CD4-positive, alpha-beta T cell treated with Interleukin-15 for 4 hours (primary cell): ENCODE results near the gene SKI.
"Not testable (repeated sequence)": the region's sequence is repeated elsewhere in the genome, so short reads cannot be mapped to it uniquely, and the experiment has no call there.

Experiments
- DNase-seq: peaks from one replicate; pipeline ENCODE4 v3.0.0-alpha.2; 2020; ENCODE audit warnings: low spot score

The SKI gene

GRCh38 chr1:2323451-2323974 lies 95.4 kb downstream of the SKI start:
- DNase-seq, result no peak

DNA sequence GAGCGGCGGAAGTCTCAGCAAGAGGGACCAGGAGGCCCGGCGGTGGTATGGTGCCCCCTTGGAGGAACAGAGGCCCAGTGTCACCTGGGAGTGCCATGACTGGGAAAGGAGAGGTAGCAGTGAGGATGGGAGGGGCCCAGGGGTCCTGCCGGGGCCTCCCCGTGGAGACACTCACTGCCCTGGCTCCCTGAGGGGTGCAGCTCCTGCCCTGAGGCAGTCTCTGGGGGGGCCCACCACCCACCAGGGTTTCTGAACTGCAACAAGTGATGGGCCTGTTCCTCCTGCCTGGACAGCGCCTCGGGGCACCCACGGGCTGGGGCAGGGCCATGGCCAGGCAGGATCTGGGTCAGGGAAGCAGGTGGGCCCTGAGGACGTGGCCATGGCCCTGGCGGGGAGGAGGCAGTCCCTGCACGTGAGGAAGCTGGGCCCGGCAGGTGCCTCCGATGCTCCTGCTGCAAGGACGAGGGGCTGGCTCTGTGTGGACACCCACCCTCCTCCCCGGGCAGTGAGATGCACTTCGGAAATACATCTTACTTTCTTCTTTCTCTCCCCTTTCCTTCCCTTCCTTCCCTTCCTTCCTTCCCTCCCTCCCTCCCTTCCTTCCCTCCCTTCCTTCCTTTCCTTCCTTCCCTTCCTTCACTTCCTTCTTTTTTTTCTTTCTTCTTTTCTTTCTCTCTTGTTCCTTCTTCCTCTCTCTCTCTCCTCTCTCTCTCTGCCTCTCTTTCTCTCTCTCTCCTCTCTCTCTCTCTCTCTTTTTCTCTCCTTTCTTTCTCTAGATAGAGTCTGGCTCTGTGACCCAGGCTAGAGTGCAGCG lies 96.6 kb downstream of the SKI start:
- no peak for DNase-seq

DNA sequence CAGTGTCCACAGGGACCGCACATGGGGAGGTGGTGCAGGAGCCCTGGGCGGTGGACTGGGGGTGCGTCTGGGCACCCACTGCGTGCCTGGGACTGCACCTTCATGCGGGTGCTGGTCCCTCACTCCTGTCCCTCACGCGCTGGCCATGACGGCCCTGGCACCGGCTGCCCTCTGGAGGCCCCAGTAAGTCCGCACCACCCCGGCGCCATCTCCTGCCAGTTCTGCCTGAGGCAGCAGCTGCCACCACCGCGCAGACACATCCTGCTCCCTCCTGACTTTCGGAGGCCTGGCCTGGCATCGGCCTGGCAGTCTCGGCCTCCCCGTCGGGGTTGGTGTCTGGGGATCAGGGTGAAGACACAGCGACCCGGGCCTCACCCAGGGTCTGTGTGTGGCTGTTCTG lies 98.4 kb downstream of the SKI start:
- no peak for DNase-seq

DNA sequence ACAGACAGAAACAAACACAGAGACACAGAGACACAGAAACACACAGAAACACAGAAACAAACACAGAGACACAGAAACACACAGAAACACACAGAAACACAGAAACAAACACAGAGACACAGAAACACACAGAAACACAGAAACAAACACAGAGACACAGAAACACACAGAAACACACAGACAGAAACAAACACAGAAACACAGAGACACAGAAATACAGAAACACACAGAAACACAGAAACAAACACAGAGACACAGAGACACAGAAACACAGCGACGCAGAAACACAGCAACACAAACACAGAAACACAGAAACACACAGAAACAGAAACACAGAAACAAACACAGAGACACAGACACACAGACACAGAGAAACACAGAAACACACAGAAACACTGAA lies 99.0 kb downstream of the SKI start:
- DNase-seq, result not testable (repeated sequence)

- no peak for DNase-seq
Observed at GRCh38 chr1:2327841-2328240, 99.7 kb downstream of the SKI start.

DNA sequence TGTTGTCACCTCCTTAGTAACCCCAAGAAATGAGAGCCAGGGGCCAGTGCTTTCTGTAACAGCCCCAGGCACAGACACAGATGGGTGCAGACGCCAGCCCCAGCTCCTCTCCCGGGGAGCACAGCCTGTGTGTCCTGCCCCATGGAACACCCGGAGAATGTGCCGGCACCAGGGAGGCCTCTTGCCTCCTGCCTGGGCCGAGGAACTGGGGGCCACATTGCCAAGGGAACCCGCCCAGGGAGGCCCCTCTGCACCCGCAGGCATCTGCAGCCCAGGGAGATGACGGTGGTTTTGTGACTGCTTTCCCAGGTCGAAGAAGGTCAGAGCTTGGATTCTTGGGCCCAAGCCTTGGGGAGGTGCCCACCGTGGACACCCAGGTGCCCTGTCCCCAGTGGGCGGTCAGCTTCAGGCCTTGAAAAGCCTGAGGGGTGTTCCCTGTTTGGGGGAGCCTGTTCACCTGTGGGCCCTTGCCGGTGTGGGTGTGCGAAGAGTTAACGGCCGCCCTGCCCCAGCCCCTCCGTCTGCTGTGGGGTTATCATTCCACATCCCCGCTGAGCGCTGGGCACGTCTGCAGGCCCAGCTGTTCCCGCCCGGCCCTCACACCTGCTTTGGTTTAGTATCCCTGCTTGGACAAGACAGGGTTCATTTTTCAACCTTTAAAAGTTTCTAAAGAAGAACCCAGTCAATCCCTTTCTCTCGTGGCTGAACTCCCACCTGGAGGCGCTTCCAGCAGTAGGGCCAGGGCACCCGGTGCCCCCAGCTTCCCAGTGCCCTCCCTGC lies 100.7 kb downstream of the SKI start:
- no peak for DNase-seq

DNA sequence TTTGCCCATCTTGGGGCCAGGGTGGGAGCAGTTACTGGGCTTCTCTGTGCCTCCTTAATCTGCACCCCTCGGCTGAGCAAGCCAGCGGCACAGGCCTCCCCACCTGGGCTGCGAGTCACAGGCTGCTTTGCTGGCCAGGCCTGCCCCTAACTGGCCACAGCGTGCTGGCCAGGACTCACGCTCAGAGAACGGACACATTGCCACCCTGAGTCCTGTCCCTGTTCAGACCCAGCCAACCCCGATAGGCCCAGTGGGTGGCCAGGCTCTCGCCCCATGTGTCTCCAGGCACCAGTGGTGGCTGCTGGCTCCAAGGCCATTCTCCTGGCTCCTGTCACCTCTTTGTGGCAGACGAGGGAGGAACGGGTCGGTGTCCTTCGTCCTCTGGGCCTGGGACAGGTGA lies 101.9 kb downstream of the SKI start:
- DNase-seq, result no peak

- no peak for DNase-seq
Observed at GRCh38 chr1:2330519-2331199, 102.5 kb downstream of the SKI start.

DNA sequence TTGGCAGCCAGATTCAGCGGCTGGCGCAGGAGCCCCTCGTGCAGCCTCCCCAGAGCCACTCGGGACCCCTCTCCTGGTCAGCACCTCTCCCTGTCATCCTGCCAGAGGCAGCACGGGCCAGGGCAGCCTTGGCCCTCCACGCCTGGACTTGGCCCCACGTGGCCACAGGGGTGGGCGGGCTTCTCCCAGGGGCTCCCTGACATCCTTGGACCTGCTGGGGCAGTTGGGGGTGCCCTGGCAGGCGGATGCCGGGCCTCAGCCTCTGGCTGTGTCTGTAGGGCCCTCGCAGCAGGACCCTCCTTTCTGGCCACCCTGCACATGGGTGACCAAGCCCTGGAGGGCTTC lies 103.1 kb downstream of the SKI start:
- no peak for DNase-seq

DNA sequence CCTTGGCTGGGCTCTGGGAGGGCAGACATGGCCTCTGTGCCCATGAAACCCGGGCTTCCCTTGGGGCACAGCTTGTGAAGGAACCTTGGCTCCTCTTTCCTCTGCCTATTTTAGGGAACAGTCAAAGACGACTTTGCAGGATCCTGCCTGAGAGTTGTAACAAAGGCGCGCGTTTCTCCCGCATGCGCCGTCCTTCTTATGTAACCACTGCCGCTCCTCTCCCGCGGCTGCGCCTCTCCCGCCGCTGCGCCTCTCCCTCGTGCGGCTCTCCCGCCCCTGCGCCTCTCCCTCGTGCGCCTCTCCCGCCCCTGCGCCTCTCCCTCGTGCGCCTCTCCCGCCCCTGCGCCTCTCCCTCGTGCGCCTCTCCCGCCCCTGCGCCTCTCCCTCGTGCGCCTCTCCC lies 103.5 kb downstream of the SKI start:
- not testable (repeated sequence) for DNase-seq

GRCh38 chr1:2334366-2334765 lies 106.2 kb downstream of the SKI start:
- DNase-seq, result no peak

GRCh38 chr1:2334883-2335534 lies 106.9 kb downstream of the SKI start:
- DNase-seq, result no peak

- DNase-seq, result no peak
Observed at GRCh38 chr1:2335721-2336455, 107.8 kb downstream of the SKI start.

DNA sequence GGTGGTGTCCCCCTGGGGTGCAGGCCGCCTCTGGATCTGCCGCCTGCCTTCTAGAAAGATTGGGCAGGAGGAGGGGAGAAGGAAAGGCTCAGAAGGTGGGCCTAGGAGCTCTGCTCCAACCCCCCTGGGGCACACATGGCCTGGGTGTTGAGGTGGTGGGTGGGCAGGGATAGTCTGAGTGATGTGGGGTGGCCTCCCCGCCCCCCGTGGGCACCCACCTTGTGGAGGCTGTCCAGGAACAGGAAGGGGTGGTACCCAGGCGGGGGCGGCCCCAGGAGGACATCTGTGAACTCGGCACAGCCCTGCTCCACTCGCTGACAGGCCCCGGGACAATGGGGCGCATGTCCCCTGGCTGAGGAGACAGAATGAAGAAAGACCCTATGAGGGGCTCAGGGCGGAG lies 108.4 kb downstream of the SKI start:
- no peak for DNase-seq

DNA sequence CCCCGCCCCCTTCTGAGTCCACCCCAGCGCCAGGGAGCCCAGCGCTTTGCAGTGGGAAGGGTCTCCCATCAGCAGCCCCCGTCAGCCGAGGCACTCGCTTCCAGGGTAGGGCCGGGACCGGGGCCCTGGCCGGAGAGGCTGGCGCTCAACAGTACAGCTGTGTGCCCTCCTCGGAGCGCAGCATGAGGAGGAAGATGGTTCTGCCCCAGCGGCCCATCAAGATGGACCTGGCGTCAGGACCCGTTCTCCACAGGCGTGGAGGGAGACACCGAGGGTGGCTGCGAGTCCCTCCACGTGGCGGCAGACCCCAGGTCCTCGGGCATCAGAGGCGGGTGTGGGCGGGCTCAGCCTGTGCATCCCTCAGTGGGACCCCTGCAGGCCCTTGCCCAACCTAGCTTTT lies 109.0 kb downstream of the SKI start:
- no peak for DNase-seq

DNA sequence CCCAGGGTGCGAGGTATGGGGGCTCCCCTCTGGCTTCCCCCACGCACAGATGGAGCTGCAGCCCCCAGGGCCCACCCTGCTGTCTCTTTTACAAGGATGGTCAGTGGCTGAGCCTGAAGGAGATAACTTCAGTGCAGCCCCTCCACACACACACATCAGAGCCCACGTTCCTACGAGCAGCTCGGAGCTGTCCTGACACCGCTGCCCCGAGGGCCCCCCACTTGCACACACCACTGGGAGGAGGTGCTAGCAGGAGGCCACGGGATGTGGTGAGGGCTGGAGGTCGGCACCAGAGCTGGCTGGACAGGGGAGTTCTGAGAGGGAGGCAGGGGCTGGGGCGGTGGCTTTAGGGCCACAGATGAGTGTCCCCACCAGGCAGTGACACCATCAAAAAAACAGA lies 109.4 kb downstream of the SKI start:
- no peak for DNase-seq

- no peak for DNase-seq
Observed at GRCh38 chr1:2339206-2340085, 111.3 kb downstream of the SKI start.

- no peak for DNase-seq
Observed at GRCh38 chr1:2340086-2340917, 112.2 kb downstream of the SKI start.

DNA sequence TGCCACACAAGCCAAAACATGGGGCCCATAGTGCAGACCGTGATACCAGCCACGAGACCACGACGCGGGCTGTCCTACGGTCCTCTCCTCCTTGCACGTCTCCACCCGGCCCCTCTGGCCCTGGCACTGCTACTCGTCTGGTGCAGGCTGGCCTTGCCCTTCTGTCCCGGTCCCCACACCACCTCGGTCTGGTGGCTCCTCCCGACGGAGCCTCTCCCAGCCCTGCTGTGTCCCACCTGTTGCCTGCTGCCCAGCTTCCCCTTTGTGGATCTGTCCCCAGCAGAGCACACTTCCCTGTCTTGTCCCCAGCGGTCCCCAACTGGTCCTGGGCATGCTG lies 112.8 kb downstream of the SKI start:
- no peak for DNase-seq
